Sigmoid colon (tissue), 4 donors: ENCODE results near the gene CRABP1.

Source experiments
- EP300 ChIP-seq, 4 donors: sonication (generic); formaldehyde crosslinking; IDR thresholded peaks; one replicate each; pipeline ENCODE4 v1.6.1; 2017; ENCODE audit warnings: antibody characterized with exemption in 4 of 4
- TF ChIP-seq, protein P1 (sequence below), 4 experiments: fragments of 450-650 bp in 3 of 4; fragments of 200-600 bp in 1 of 4; IDR thresholded peaks; one replicate each; pipeline ENCODE4 v1.5.1; 2016 to 2019; ENCODE audit warnings: antibody characterized with exemption in 4 of 4, mild to moderate bottlenecking in 3 of 4, moderate library complexity in 2 of 4

DNA sequence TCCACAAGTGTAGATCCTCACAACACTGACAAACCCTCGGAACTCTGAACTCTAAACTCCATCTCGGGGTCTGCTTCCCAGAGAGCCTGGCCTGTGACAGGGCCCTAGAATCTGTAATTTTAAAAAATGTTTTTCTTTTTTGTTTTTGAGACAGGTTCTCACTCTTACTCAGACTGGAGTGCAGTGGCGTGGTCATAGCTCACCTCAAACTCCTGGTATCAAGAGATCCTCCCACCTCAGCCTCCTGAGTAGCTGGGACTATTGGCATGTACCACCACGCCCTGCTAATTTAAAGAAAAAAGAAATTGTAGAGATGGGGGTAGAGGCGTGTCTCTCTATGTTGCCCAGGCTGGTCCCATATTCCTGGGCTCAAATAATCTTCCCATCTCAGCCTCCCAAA is 26.2 kb downstream of the CRABP1 start:
- TF ChIP-seq, protein P1, sequence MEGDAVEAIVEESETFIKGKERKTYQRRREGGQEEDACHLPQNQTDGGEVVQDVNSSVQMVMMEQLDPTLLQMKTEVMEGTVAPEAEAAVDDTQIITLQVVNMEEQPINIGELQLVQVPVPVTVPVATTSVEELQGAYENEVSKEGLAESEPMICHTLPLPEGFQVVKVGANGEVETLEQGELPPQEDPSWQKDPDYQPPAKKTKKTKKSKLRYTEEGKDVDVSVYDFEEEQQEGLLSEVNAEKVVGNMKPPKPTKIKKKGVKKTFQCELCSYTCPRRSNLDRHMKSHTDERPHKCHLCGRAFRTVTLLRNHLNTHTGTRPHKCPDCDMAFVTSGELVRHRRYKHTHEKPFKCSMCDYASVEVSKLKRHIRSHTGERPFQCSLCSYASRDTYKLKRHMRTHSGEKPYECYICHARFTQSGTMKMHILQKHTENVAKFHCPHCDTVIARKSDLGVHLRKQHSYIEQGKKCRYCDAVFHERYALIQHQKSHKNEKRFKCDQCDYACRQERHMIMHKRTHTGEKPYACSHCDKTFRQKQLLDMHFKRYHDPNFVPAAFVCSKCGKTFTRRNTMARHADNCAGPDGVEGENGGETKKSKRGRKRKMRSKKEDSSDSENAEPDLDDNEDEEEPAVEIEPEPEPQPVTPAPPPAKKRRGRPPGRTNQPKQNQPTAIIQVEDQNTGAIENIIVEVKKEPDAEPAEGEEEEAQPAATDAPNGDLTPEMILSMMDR (IDR thresholded peaks at IDR 0.05) = no peak
- no peak for TF ChIP-seq EP300 (IDR thresholded peaks at IDR 0.05)
